ENCODE data around the gene ARMC9. TPM values are rescaled to one million over a fixed set of nuclear protein-coding genes. Genes with fewer than 3 reads are reported as not detected.

The ARMC9 gene
- total RNA-seq, 4 donors from 2014 or later = 6.5 to 11.5 (median 9.3) TPM

DNA sequence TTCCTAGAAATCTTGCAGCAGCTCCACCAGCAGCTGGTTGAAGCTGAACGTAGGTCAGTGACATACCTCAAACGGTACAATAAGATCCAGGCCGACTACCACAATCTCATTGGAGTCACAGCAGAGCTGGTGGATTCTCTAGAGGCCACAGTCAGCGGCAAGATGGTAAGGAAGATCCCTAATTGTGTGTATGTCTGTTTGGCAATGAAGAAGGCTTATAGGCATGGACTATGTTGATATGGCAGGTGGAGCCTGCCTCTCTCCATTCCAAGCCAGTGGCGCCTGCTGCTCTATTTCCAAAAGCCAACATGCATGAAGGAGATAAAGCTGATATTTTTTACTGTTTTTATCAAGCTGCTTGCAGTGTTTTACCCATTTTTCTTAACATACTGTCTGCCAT is 36.8 kb downstream of the ARMC9 start:
- H3K4me1 ChIP-seq = no peaks in the 10 kb centered on the region
- no peak for TF ChIP-seq POLR2A (IDR thresholded peaks at IDR 0.05)
- TF ChIP-seq, protein P1, sequence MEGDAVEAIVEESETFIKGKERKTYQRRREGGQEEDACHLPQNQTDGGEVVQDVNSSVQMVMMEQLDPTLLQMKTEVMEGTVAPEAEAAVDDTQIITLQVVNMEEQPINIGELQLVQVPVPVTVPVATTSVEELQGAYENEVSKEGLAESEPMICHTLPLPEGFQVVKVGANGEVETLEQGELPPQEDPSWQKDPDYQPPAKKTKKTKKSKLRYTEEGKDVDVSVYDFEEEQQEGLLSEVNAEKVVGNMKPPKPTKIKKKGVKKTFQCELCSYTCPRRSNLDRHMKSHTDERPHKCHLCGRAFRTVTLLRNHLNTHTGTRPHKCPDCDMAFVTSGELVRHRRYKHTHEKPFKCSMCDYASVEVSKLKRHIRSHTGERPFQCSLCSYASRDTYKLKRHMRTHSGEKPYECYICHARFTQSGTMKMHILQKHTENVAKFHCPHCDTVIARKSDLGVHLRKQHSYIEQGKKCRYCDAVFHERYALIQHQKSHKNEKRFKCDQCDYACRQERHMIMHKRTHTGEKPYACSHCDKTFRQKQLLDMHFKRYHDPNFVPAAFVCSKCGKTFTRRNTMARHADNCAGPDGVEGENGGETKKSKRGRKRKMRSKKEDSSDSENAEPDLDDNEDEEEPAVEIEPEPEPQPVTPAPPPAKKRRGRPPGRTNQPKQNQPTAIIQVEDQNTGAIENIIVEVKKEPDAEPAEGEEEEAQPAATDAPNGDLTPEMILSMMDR (IDR thresholded peaks at IDR 0.05) = no peak
- no peak for TF ChIP-seq EP300 (IDR thresholded peaks at IDR 0.05)
- no peak for TF ChIP-seq POLR2AphosphoS5 (IDR thresholded peaks at IDR 0.05)
- H3K36me3 ChIP-seq = peaks cover 3% of the 10 kb centered on the region
- no peaks in the 10 kb centered on the region for H3K27me3 ChIP-seq
- H3K9me3 ChIP-seq = no peaks in the 10 kb centered on the region
- DNase-seq (ENCODE audit: low spot score in 2 of 2) = no peak
- WGBS = 92% methylated on average over 5 of the region's 5 CpGs
- no peak overlapping the region for H3K4me3 ChIP-seq
- H3K27ac ChIP-seq = no peak overlapping the region

DNA sequence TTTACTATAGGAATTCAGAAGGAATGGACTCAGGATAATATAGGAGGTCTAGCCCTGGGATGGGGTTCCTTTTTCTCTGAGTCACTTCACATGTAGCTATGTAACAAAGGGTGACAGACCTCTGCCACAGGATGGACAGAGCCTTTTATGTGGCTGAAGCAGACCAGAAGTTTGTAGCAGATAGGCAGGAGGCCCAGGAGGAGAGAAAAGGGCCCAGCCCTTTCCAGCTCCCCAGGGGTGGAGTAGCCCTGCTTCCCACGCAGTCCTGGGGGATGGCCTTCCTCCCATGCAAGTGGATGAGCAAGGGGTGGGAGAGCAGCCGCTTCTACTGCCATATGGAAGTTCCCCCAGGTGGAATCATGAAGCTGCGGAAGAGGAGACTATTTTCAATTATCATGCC is 40.3 kb downstream of the ARMC9 start:
- H3K9me3 ChIP-seq = no peaks in the 10 kb centered on the region
- H3K4me1 ChIP-seq = no peaks in the 10 kb centered on the region
- 96% methylated on average over 3 of the region's 3 CpGs for WGBS
- no peak overlapping the region for H3K27ac ChIP-seq
- peaks cover 3% of the 10 kb centered on the region for H3K36me3 ChIP-seq
- TF ChIP-seq POLR2A (IDR thresholded peaks at IDR 0.05) (no peak), EP300 (IDR thresholded peaks at IDR 0.05) (no peak), POLR2AphosphoS5 (IDR thresholded peaks at IDR 0.05) (no peak)
- TF ChIP-seq, protein P1 (IDR thresholded peaks at IDR 0.05) = no peak
- DNase-seq (ENCODE audit: low spot score in 2 of 2) = no peak
- H3K4me3 ChIP-seq = no peak overlapping the region
- H3K27me3 ChIP-seq = no peaks in the 10 kb centered on the region

DNA sequence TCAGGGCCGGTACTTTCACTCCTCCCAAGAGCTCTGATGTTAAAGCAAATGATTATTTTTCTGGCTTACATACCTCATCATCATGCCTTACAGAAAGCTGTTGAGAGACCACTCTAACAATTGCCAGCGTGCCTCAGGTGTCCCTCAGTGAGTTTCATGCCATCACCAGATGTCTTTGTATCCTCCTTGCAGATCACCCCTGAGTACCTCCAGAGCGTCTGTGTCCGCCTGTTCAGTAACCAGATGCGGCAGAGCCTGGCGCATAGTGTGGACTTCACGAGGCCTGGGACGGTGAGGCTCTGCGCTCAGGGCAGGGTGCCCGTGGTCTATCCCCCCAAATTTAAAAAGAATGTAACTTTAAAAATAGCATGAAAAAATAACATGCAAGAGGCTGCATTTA is 41.3 kb downstream of the ARMC9 start:
- WGBS = 93% methylated on average over 10 of the region's 10 CpGs
- no peak for TF ChIP-seq EP300 (IDR thresholded peaks at IDR 0.05)
- TF ChIP-seq, protein P1 (IDR thresholded peaks at IDR 0.05) = no peak
- no peak for TF ChIP-seq POLR2AphosphoS5 (IDR thresholded peaks at IDR 0.05)
- no peak for TF ChIP-seq POLR2A (IDR thresholded peaks at IDR 0.05)
- Histone ChIP-seq H3K27me3 (no peaks in the 10 kb centered on the region), H3K27ac (no peak overlapping the region), H3K4me3 (no peak overlapping the region), H3K4me1 (no peaks in the 10 kb centered on the region), H3K9me3 (no peaks in the 10 kb centered on the region), H3K36me3 (peaks cover 3% of the 10 kb centered on the region)
- DNase-seq (ENCODE audit: low spot score in 2 of 2) = no peak

DNA sequence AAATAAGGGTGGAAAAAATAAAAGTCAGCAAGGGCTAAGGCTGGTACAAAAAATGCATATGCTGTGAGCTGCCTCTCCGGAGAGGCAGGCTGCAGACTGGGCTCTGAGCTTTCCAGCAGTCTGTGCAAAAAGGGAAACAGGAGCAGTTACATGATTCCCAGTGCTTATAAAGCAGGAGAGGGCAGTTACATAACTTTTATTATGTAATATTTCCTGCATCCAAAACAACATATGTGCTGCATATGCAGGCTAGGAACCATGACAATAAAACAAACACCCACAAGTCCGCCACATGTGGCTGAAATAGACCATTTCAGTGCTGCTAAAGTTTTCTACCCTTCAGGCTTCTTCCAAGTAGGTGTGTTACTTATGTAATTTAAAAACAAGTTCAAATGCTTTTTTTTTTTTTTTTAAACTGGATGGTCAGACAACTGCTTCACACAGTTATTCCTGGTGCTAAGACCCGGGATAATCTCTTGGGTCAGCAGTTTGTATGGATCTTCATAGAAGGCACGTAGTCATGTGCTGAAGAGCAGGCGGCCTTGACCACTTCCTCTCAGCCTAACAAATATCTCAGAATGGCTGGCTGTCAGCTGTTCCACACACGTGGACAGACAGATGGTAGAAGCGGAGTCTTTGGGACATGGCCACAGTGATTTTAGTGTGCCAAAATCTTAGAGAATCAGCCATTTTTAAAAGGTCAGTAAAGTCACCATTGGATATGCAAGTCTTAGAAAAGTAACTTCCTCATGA is 43.5 kb downstream of the ARMC9 start:
- H3K27ac ChIP-seq = no peak overlapping the region
- no peak for DNase-seq (ENCODE audit: low spot score in 2 of 2)
- no peaks in the 10 kb centered on the region for H3K9me3 ChIP-seq
- TF ChIP-seq POLR2AphosphoS5 (IDR thresholded peaks at IDR 0.05) (no peak), EP300 (IDR thresholded peaks at IDR 0.05) (no peak), POLR2A (IDR thresholded peaks at IDR 0.05) (no peak)
- TF ChIP-seq, protein P1 (IDR thresholded peaks at IDR 0.05) = no peak
- peaks cover 3% of the 10 kb centered on the region for H3K36me3 ChIP-seq
- WGBS = 64% methylated on average over 7 of the region's 7 CpGs
- no peaks in the 10 kb centered on the region for H3K4me1 ChIP-seq
- no peak overlapping the region for H3K4me3 ChIP-seq
- H3K27me3 ChIP-seq = no peaks in the 10 kb centered on the region

DNA sequence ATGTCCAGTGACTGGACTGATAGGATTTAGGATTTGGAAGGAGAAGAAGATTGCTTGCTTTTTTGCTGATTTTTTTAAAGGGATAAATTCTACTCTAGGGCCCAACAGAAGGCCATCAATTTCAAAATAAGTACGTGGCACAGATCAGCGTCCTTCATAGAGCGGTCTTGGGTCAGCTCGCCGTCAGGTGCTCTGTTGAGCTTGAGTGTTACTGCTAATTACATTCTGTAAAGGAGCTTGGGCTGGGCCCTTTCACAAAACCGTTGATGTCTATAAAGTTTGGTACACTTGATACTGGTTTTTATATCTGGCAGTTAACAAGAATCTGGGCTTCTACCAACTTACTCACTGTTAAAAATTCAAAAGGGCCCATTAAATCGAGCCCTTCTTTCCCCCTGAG is 45.4 kb downstream of the ARMC9 start:
- no peaks in the 10 kb centered on the region for H3K9me3 ChIP-seq
- no peaks in the 10 kb centered on the region for H3K27me3 ChIP-seq
- no peaks in the 10 kb centered on the region for H3K4me1 ChIP-seq
- DNase-seq (ENCODE audit: low spot score in 2 of 2) = no peak
- H3K4me3 ChIP-seq = no peak overlapping the region
- WGBS = 87% methylated on average over 7 of the region's 7 CpGs
- TF ChIP-seq EP300 (IDR thresholded peaks at IDR 0.05) (no peak), POLR2A (IDR thresholded peaks at IDR 0.05) (no peak), POLR2AphosphoS5 (IDR thresholded peaks at IDR 0.05) (no peak)
- TF ChIP-seq, protein P1 (IDR thresholded peaks at IDR 0.05) = no peak
- peaks cover 3% of the 10 kb centered on the region for H3K36me3 ChIP-seq
- H3K27ac ChIP-seq = no peak overlapping the region

Data from suprapubic skin (tissue), 4 donors.